ENCODE measurements around the gene SZT2.
"Not testable (repeated sequence)": the region's sequence is repeated elsewhere in the genome, so short reads cannot be mapped to it uniquely, and the experiment has no call there.

SZT2 gene

DNA sequence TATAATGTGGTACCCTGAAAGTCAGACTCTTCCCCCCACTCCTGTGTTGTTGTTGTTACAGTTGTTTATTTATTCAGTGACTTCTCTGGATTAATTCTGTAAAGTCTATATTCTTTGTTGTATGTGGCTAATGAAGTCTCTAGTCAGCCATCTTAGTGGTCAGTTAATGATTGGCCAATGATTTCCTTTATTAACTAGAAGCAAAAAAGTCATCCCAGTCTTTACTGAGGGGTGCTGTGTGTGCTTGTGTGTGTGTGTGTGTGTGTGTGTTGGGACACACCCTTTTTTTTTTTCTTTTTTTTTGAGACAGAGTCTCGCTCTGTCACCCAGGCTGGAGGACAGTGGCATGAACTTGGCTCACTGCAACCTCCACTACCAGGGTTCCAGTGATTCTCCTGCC, 101.4 kb downstream of the SZT2 start:
- no peak for DNase-seq (ENCODE audit: low read depth)

DNA sequence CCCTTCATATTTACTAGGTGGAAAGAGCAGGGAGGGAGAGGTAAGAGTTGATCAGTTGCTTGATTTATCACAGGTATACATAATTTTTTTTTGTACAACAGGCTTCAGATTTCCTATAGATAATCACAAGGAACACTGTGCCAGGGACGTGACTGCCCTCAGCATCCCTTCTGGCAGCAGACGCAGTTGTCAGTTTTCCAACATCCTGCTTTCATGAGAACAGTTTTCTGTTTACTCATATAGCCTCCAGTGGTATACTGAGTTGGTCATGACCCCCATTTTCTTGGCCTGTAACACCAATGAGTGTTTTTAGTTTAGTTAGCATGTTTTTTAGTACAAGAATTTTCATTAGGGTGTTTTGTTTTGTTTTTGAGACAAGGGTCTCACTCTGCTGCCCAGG, 103.1 kb downstream of the SZT2 start:
- peak; percentile 44 for DNase-seq (ENCODE audit: low read depth)

DNA sequence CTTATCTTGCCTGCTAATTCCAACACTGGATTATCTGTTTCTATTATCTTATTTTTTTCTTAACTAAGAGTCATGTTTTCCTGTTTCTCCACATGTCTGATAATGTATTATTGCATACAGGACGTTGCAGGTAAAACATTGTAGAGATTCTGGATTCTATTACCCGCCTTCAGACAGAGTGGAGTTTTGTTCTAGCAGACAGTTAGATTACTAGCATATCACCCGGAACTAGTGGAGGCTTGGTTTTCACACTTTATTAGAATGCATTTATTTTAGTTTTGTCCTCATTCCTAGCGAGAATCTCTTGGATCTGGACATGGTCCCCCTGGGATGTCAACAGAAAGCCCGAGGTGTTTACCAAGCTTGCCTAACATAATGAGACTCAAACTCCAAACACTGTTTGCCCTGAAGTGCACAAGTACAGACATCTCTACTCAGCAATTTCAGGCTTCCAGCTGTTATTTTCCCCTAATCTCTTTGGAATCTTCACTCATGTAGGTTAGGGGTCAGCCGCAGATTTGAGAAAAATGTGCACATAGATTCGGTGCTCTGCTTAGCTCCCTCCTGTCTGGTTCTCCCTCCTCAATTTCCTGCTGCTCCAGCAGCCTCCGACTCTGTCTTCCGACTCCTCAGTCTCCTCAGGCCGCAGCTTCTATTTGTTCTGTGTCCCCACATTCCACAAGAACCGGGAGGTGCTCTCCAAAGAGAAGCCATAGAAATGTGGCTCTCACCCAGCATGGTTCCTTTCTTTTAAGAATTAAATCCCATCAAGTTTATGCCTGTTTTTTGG, 104.2 kb downstream of the SZT2 start:
- no peak for DNase-seq (ENCODE audit: low read depth)

DNA sequence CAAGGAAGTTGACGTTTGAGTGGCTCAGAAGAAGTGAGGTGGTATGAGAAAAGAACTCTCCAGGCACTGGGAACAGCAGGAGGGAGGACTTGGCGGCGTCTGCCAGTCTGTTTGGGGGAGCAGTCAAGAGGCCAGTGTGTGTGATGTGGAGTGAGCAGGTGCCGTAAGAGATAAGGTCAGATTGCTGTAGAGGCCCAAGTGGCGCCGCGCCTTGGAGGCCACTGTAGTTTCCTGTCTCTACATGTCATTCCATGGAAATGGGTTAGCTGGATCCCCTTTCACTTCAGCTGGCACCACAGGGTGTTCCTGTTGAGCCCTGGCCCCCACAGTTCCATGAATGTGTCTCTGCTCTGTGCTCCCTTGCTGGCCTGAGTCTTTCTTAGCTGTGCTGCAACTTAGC, 105.5 kb downstream of the SZT2 start:
- DNase-seq (ENCODE audit: low read depth), result no peak

DNA sequence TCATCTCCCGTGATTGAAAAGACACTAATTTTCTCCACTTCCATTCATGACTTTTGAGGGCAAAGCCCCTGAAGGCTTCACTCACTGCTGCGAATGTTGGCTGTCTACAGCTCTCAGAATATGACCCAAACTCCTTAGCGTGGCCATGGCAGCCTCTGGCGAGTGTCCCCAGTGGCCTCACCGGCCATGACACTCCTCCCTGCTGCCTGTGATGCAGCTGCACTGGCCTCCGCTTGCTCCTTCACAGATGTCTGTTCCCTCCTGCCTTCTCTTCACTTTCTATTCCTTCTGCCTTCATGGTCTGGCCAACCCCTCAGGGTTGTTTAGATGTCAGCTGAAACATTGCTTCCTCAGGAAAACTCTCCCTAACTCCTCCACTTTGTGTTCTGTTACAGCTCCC, 110.2 kb downstream of the SZT2 start:
- DNase-seq (ENCODE audit: low read depth), result no peak

DNA sequence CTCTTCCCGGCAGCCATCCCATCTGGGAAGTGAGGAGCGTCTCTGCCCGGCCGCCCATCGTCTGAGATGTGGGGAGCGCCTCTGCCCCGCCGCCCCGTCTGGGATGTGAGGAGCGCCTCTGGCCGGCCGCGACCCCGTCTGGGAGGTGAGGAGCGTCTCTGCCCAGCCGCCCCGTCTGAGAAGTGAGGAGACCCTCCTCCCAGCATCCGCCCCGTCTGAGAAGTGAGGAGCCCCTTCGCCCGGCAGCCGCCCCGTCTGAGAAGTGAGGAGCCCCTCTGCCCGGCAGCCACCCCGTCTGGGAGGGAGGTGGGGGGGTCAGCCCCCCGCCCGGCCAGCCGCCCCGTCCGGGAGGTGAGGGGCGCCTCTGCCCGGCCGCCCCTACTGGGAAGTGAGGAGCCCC, 112.1 kb downstream of the SZT2 start:
- DNase-seq (ENCODE audit: low read depth), result not testable (repeated sequence)

DNA sequence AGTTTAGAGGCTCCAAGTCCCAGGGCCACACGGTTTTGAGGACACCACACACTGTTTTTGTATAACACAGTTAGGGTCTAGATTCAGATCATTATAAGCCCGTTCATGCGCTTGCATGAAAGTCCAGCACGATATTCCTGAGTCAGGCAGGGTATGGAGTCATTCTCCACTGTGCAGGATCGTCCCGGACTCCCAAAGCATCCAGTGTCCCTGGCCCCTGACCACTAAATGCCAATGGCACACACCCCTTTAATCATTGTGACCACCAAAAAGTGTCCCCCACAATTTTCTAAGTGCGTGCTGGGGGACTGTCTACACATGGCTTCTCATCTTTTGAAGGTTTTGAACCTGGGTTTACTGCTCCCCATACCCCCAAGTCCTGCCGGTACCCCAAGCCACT, 113.8 kb downstream of the SZT2 start:
- DNase-seq (ENCODE audit: low read depth), result no peak
